M059J (cell line): Measurements from ENCODE around the gene ZBTB22. TPM values are rescaled to one million over a fixed set of nuclear protein-coding genes. Genes with fewer than 3 reads are reported as not detected.
"Not testable (repeated sequence)": the region's sequence is repeated elsewhere in the genome, so short reads cannot be mapped to it uniquely, and the experiment has no call there.

Experiments used
- DNase-seq: peaks from one replicate; pipeline ENCODE4 v3.0.0-alpha.2; 2012; ENCODE audit warnings: low read depth
- total RNA-seq: library from RNA; depleted of rRNA; stranded (reverse); fragments of >200 nt; shearing (Covaris generic); gene quantifications from 2 replicates; pipeline ENCODE4 v1.2.3, GENCODE V29; 2014

The ZBTB22 gene
- total RNA-seq, 1 experiment from 2014 or later, result 18.0 TPM

- DNase-seq, result no peak
These were observed 15.7 kb downstream of the ZBTB22 start for GRCh38 chr6:33301877-33302276.

GRCh38 chr6:33299237-33299944, 18.2 kb downstream of the ZBTB22 start:
- DNase-seq, result peak; percentile 97

GRCh38 chr6:33298773-33299236, 18.7 kb downstream of the ZBTB22 start, which contains the start of gene RGL2:
RGL2 (minus strand) TSS chr6:33298942; CDS start chr6:33298610, 332 bp downstream.
- peak; percentile 86 for DNase-seq

GRCh38 chr6:33297956-33298772, 19.4 kb downstream of the ZBTB22 start:
- peak; percentile 98 for DNase-seq

GRCh38 chr6:33297406-33297955, 20.1 kb downstream of the ZBTB22 start:
- DNase-seq, result no peak

- DNase-seq, result no peak
These were observed 20.6 kb downstream of the ZBTB22 start for GRCh38 chr6:33296797-33297405.

GRCh38 chr6:33295621-33296369, 21.7 kb downstream of the ZBTB22 start:
- DNase-seq, result no peak

- DNase-seq, result no peak
These were observed 23.3 kb downstream of the ZBTB22 start for GRCh38 chr6:33294086-33294823.

- DNase-seq, result no peak
These were observed 24.4 kb downstream of the ZBTB22 start for GRCh38 chr6:33292996-33293682.

- DNase-seq, result no peak
These were observed 27.1 kb downstream of the ZBTB22 start for GRCh38 chr6:33290459-33290858.

GRCh38 chr6:33289784-33290315, 27.7 kb downstream of the ZBTB22 start:
- DNase-seq, result no peak

- peak; percentile 96 for DNase-seq
These were observed 28.4 kb downstream of the ZBTB22 start, which contains the start of the genes PFDN6 and WDR46 for GRCh38 chr6:33288921-33289783. PFDN6 (plus strand) TSS chr6:33289601; CDS start chr6:33289857, 256 bp downstream. WDR46 (minus strand) TSS chr6:33289239; CDS start chr6:33289170, 69 bp downstream.

- no peak for DNase-seq
These were observed 29.2 kb downstream of the ZBTB22 start for GRCh38 chr6:33288141-33288920.

GRCh38 chr6:33286946-33287914, 30.3 kb downstream of the ZBTB22 start:
- DNase-seq, result no peak

- not testable (repeated sequence) for DNase-seq
These were observed 32.3 kb downstream of the ZBTB22 start for GRCh38 chr6:33285214-33285613.

GRCh38 chr6:33280539-33280938, 37.0 kb downstream of the ZBTB22 start:
- no peak for DNase-seq
